K562 (cell line): ENCODE results near the gene ZNF195.
A peak's percentile ranks its signal among the peaks of the same experiment; 100 is the strongest.
"Not testable (repeated sequence)": the region's sequence is repeated elsewhere in the genome, so short reads cannot be mapped to it uniquely, and the experiment has no call there.

Experiments used
- EP300 ChIP-seq: IDR thresholded peaks from 2 replicates; pipeline ENCODE4 v1.6.1; 2012; ENCODE audit warnings: low read length, improper control_type of control experiment
- GABPB2 ChIP-seq: fragments of 250-450 bp; sonication (Bioruptor Pico); conservative IDR thresholded peaks from 2 replicates; pipeline ENCODE4 v1.5.1; 2021; ENCODE audit warnings: mild to moderate bottlenecking
- MXI1 ChIP-seq: IDR thresholded peaks from 2 replicates; pipeline ENCODE4 v1.6.1; 2011; ENCODE audit warnings: low read depth, mild to moderate bottlenecking, improper control_type of control experiment, low read length
- TCF7L2 ChIP-seq: fragments of 150-350 bp; IDR thresholded peaks from 2 replicates; pipeline ENCODE4 v1.6.1; 2016; ENCODE audit warnings: low read depth, mild to moderate bottlenecking, low read length, moderate library complexity

GRCh38 chr11:3422380-3423137 is 43.6 kb upstream of the ZNF195 start:
- not testable (repeated sequence) for TF ChIP-seq GABPB2 (CRISPR knock-in tag); TCF7L2; EP300
- peak; percentile 78 for TF ChIP-seq MXI1
